HG03571 (cell line): Measurements from ENCODE around the gene CRYBG1.

Experiments used
- ATAC-seq: cut with Tn5 transposase; IDR thresholded peaks from one replicate; pipeline ENCODE4 v1.9.1; 2021; ENCODE audit not compliant: unreplicated experiment

The CRYBG1 gene

DNA sequence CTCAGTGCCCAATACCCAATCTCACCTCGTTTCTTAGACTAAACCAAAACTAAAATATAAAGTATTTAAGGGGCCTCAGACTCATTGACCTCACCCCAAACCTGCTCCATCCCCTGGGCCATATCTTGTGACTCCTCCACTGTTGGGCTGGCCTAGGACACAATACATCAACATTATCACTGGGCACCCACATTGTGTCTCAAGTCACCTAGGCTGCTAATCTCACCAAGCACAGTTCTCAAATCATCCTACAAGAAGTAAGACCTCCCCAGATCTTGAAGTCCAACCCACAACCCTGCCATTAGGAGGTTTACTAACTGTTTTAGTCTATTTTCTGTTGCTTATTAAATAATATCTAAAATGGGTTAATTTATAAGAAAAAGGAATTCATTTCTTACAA lies 96.2 kb downstream of the CRYBG1 start:
- no peak for ATAC-seq

DNA sequence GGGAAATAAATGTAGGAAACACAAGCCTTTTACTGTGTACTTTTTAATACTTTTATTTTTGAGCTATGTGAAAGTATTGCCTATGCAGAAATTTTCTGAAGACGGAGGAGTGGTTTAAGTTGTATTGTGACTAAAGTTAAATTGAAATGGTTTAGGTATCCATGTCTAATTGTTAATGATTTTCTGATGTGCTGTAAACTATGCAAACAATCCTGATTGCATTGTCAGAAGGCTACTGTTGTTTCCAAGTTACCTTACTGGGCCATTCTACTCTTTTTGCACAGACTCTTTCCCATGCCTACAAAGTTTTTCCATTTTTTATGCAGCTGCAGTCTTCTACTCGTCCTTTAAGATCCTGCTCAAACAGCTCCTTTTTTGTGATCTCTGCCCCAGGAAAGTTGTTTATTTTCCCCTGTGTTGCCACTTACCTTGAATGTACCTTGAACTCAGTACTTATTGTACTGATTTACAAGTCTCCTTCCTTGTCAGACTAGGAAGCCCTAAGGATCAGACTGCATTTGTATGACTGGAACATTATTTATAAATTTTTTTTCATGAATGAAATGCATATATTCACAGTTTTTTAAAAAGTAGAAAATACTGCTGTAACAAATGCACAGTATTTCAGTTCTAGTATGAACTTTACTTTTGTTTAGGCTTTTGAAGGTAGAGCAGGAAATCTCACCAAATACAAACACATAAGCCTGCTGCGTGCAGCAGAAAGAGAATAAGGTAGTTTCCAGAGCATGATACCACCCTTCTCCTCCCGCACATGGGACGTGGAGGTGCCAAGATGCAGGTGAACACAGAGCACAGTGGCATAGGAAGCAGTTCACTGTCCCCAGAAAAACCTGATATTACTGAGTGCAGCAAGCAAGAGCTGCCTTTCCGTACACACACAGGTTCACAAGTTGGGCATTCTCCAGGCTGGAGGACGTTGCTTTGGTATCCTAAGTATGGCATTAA lies 97.8 kb downstream of the CRYBG1 start:
- ATAC-seq = no peak

DNA sequence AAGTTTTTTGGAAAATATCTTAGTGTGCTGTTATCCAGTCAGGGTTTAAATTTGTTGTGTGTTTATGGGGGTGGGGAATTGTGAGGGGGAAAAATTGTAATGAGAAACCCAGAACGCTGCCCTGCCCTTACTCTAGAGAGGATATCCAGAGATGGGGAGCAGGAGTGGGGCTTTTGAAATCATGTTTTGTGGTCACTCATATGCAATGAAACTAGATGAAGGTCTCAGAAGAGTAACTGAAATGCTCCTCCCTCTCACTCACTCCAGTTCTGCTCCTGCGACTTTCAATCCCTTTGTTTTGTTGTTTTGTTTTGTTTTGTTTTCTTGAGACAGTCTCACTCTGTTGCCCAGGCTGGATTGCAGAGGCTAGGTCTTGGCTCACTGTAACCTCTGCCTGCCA lies 100.0 kb downstream of the CRYBG1 start:
- no peak for ATAC-seq

DNA sequence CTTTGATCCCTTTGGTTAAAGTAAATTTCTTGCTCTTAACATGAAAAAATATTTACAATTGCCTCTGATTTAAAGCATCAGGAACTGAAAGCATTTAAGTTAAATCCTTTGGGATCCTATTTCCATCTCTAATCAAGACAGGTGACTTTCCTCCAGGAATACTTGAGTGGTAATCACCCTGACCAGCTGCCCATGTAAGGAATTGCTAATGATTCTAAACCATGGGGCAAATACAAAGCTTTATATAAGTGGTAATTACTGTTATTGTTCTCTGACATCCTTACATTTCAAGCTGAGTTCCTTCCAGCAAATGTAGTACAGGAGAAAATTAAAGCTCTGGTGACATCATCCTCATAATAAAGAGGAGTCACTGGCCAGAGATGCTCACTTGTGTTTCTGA lies 100.6 kb downstream of the CRYBG1 start:
- ATAC-seq = no peak

DNA sequence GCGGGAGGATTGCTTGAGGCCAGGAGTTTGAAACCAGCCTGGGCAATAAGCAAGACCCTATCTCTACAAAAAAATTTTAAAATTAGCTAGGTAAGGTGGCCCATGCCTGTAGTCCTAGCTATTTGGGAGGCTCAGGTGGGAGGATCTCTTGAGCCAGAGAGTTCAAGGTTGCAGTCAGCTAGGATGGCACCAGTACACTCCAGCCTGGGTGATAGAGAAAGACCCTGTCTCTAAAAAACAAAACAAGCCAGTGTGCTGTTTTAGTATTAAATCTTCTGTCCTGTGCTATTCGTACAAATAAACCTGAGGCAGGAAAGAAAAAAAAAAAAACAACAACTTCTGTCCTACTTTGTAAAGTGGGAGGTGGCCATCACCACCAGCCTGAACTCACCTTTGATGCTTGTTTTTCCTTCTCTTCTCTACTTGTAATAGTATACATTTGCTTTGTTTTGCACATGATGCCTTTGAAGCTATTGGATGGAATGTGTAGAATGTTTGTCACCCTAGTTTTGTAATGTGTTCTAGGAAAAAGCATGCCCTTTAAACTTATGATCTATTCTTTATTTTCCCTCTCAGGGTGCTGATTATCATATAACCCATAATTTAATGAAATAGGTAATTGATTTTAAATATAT lies 102.5 kb downstream of the CRYBG1 start:
- ATAC-seq = no peak

DNA sequence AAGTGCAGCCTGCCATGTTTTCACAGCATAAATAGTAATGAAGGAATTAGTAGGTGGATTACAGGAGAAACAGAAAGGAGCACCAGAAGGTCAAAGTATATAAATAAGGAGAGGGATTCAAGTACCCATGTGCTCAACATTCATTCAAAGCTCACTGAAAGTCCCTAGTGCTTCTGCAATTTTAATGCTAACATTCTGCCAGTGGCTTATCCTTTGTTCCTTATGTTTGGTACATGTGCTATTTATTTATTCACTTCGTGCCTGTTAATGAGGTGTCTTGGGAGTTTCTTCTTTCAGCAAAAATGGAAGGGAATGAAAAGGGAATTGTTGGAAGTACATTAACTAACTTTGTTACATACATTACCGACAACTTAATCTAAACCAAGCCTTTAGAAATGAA lies 105.7 kb downstream of the CRYBG1 start:
- no peak for ATAC-seq

DNA sequence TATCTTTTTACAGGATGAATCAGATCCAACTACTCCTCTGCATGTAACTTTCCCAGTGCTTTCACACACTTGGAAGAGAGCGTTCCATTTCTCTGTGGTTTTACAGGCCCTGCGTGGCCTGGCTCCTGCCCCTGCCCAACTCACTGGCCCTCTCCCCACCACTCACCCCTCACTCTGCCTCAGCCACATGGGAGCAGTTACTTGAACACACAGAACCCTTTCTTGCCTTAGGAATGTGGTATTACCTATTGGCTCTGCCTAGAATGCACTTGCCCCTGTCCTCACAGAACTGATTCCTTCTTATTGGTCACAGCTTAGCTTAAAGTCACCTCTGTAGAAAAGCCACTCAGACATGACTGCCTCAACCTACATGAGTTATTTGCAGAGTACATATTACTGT lies 108.4 kb downstream of the CRYBG1 start:
- no peak for ATAC-seq

DNA sequence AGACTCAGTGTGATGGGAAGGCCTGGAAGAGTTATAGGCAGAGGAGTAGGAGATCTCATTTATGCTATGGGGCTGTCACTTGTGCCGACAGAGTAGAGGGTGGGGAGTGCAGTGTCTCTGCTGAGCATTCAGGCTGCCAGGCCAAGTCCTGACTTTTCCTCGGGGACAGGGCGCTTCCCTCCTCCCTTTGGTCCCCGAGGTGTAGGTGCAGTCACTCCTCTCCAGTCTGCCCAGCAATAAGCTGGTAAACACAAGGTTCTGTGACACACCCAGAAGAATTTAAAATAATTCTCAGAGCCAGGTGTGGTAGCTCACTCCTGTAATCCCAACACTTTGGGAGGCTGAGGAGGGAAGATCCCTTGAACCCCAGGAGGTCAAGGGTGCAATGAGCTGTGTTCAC lies 109.4 kb downstream of the CRYBG1 start:
- ATAC-seq = no peak

DNA sequence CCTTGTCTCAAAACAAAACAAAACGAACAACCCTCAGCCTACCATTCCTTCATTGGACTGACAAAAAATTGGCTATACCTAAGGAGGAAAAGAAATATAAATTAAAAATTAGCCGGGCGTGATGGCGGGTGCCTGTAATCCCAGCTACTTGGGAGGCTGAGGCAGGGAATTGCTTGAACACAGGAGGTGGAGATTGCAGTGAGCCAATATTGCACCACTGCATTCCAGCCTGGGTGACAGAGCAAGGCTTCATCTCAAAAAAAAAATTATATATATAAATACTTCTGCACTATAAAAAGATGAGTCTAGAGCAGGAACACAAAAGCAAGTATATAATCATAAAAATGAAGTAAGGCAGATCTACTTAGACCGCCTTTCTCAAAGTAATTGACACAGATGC lies 109.8 kb downstream of the CRYBG1 start:
- no peak for ATAC-seq

DNA sequence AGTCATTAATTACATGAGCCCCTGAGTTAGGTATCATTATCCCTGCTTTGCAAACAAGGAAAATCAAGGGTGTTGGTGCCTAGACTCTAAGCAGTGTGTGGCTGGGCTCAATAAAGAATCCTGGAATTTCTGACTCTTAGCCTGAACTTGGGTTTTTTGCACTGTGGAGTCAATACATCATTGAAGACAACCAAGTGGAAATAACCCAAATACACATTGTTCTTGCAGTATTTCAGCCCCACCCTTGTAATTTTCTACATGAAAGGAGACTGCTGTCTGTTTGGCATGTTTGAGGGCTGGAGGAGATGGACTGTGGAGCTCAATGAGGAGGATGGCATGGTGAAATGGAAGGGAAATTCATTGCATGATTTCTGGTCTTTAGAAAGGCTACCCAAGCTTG lies 110.3 kb downstream of the CRYBG1 start:
- no peak for ATAC-seq

DNA sequence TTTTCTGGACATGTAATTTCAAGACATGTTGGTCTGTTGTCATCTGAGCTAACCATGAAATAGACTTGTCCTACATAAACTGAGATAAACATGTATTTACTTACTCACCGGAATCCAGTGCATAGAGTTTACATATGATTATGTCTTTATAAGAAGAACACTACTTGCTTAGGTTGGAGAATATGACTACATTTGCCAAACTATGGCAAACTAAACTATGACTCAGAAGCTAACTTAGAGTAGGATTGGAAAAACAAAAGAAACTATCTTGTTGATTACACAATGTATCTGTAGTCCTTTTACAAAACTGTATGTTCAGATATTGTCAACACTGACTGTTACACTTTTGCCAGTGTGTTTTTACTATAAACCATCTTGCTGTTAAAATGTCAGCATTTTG lies 113.3 kb downstream of the CRYBG1 start:
- ATAC-seq = no peak

DNA sequence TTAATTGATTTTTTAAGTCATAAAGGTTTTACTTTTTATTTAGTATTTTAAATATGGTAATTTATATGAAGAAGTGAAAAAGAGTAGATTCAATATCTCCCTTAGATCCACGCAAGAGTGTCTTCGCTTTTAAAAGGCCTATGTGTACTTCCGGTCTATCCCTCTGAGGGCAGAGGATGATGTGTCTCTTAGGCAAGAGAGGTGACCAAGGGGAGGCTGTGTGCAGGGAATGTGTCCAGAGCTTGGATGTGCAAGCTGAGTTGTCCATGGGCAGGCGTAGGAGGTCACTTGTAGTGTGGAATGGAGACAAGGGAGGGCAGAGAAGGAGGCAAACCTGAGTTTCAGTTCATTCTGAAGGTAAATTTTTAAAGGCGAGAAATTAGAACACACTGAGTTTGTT lies 113.9 kb downstream of the CRYBG1 start:
- ATAC-seq = no peak

DNA sequence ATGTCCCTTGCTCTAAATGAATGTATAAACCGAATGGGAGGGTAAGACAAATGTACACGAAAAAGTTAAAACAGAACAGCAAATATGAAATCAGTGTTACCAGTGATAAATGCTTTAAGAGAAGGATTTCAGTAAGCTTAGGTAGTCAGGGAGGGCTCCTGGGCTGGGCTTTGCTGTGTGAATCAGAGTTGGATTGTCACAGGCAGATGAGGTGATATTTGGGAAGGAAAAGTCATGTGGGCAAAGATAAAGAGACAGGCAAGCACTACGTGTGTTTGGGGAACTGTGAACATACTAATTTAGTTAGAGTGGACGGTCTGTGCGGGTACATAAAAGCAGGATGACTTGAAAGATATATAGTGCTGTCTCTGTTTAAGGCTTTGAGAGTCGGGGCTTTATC lies 114.8 kb downstream of the CRYBG1 start:
- ATAC-seq = no peak

DNA sequence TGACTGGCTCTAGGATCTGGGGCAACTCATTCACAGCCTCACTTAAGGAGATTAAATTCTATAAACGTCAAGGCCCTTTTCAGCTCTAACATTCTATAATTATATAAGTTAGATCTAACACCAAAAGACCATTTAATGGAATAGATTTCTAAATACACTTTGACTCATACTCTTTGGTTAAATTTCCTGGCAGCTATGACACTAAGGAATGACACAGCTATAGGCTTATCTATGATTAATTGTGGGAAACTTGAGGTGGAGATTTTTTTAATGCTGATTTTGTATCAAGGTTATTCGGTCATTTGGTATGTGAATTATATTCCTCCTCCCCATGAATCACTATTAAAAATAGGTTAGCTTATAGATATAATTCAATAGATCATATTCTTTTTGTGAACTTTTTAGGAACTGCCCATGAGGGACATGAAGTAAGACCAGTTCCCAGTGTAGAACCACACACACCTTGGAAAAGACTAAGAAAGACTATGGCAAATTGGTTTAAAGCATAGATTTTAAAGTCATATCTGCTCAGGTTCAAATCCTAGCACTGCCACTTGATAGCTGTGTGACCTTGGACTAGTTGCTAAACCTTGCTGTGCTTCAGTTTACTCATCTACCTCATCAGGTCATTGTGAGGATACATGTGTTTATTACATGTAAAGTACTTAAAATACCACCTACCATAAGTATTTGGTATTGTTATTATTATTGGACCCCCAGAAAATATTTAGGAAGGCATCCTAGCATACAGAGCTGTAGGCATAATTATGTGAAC lies 116.0 kb downstream of the CRYBG1 start:
- ATAC-seq = no peak

DNA sequence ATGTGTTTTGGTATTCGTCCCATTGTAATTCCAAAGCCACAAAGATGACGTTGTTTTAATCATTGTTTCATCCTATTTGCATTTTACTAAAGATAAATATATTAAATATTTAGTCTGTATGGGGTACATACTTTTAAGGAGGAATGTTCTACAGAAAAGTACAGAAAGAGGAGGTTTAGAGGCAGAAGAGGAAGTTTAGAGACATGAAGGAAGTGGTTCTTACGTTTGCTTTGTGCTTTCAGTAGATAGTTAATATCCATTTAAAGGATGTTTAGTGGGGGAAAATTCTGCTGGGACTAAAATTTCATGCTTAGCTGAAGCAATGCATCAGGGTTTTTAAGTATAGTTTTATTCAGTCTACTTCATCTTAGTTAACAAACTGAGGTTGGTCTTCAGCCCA lies 116.6 kb downstream of the CRYBG1 start:
- ATAC-seq = no peak

DNA sequence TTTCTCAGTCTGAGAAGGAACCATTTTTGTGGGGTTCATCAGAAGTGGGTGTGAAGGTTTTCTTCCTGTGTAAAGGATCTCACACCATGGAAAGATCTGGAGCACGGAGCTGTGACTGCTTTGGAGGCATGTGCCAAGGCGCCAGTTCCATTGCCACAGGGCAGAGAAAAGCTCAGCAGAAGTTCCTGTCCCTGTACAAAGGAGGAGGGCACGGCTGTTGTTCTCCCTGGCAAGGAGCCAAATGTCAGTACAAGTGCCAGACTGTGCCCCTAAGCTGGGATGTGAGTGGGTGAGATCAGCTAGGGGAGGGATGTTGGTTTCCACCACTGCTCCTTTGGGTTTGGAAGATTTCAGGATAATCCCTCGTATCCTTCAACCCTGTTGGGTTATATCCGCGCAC lies 117.3 kb downstream of the CRYBG1 start:
- no peak for ATAC-seq

DNA sequence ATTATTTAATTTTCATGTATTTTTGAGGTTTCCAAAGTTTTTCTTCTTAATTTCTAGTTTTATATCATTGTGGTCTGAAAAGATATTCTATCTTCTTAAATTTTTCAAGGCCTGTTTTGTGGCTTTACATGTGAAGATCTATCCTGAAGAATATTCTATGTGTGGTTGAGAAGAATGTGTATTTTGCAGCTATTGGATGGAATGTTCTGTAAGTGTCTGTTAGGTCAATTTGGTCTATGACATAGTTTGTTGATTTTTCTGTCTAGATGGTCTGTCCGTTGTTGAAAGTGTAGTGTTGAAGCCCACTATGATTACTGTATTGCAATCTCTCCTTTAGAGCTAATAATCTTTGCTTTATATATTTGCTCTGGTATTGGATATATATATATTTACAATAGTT lies 125.7 kb downstream of the CRYBG1 start:
- no peak for ATAC-seq

DNA sequence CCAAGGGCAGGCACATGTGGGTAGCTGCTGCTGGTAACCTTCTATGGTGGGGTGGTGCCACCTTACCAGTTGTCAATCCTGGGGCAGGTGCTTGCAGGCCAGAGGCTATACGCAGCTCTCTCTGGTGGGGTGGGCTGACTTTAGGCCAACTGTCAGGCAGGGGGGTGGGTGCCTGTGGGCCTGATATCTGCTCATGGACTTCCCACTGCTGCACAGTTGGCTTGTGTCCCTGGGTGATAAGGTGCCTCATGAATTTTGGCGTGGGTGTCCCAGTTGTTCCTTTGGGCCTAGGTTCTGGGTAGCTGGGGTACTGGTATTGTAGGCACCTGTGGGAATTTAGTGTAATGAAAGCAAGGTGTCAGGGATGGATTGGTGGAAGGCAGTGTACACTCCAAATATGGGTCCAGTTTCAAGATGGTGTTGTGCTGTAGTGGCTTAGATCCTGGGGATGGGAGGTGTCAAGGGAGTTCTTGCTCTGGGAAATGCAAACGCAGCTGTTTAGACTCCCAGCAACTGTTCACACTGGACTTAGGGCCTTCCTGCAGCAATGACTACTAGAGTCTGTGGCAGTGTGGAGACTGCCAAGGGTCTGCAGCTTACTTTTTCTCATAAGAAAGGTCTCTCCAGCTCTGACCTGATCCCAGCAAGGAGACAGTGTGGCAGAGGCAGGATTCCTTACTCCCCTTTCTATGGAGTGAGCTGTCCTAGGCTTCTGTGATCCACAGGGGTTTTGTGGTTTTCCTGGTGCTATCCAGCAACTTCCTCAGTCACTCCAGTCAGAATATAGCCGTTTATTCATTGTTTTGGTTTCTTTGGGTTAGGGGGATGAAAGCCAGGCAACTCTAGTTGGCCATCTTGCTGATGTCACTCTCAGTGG lies 128.2 kb downstream of the CRYBG1 start:
- no peak for ATAC-seq

DNA sequence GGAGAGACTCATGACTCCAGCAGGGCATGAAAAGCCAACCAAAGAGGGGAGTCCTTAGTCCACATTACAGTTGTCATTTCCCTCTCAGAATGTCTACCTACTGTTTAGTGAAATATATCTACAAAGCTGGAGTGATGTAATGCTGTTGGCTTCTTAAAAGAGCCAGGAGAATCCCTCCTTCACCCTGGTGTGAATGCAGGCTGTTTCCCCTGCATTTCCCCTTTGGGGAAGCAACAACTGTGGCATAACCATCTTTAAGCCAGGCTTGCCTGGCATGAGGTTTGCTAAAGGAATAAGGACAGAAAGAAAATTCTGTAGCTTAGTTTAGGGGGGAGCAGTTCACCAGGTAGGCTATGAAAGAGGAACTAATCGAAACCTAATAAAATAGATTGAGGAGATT lies 129.5 kb downstream of the CRYBG1 start:
- ATAC-seq = no peak

DNA sequence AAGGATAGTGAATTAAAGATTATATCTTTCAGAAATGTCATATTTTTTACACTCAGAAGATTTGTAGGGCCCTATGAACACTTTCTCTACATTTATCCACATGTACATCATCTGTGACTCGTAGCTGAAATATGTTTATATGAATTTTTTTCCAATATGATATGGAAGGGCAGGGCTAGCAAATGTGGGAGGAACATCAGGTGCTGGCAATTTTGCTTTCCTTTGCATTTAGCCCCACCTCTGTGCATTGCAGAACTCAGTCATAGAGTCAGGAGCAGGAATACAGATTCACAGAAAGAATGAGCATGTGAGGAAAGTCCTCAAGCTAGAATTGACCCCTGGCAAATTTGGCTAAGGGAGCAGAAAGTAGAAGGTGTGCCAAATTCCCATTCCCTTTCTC lies 129.9 kb downstream of the CRYBG1 start:
- ATAC-seq = no peak

DNA sequence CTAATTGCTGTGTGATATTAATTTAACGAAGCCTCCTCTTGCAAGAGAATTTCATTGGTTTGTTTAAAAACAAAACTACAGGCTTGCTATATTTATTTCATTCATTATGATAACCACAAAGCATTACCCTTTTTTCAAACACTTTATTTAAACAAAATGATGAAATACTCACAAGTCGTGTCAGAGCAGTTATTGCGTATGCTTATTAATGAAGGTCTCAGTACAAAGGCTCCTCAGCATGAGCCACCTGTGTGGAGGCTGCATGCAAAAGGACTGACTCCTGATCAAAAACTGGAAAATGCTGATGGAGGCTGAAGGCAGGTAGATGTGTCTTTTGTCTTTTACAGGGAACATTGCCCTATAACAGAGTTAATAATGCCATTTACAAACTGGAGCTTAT lies 130.5 kb downstream of the CRYBG1 start:
- ATAC-seq = no peak
